Activated CD8-positive, alpha-beta memory T cell treated with anti-CD3 and anti-CD28 coated beads, Interleukin-2, amount 50 U/mL, for 48 hours (primary cell): ENCODE data around the gene LIFR.

Source experiments
- DNase-seq: peaks from one replicate; pipeline ENCODE4 v3.0.0-alpha.2; 2020

LIFR gene

DNA sequence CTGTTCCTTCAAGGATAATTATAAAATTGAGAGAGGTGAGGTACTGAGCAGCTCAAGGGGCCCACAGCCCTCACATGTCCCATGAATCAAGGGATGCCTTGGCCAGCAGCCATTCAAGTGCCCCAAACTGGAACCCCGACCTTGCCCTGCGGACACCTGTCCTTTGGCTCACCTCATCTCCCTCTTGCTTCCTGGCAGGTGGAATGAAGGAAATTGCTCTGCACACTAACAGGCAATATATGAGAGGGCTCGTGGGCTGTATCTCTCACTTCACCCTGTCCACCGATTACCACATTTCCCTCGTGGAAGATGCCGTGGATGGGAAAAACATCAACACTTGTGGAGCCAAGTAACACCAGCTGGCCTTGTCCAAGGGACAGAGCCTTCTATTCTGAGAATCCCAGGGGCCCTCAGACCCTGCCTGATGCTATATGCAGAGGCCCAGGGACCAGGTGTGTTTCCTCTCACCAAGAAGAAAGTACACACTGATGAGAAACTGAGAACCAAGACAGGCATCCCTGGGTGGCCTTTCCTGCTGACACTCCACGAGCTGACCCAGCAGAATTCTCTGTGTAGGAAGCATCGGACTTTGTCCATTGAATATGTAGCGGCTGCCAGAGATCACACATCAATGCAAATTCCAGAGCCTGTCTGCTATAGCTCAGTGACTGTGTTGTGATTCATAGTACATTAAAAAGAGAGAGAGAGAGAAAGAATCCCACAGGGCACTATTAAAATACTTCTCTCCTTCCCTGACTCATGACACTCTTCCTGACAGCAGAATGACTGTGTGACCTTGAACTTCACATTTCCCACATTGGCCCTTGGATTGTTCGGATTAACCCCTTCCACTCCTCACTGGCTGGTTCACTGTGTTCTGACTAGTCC is 92.6 kb downstream of the LIFR start:
- no peak for DNase-seq

DNA sequence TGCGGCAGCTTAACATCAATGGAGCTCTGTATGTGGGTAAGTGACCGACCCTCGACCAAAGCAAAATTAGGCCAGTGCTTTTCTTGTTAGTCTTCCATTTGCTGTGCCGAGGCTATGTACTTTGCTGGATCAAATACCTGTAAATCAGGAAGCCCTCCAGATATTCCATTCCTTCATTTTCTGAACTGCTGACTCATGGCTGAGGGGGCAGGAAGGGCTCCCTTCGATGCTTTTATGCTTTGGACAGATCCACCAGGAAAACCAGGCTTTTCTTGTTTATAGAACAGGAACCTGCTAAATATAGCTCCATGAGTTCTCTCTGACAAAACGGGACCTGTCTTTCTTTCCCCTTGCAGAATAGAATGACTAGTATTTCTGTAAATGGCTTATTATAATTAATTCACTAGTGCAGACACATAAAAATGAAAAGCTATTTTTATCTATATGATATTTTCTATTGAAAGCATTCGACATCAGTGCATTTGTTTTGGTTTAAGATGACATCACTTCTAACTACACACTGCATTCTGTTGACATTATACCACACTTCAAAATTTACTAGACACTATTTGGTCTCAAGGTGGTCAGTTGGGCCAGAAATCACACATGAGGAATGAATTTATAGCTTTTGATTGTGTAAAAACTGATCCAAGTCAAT is 93.3 kb downstream of the LIFR start:
- no peak for DNase-seq

DNA sequence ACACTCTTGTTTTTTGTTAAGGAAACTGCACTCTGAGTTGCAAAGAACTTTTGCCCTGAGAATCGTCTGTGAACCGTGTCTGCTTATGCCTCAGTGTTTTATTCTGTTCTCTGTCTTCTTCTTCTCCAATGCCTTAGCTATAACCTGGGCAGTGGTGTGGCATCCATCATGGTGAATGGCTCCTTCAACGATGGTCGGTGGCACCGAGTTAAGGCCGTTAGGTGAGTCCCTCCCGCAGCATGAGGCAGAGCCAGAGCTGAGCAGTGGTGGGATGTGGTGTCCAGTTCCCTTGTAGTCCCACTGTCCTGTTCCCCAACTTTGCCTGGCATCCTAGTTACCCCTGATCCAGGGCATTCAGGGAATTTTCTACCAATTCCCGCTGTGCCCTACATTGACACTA is 98.3 kb downstream of the LIFR start:
- no peak for DNase-seq

DNA sequence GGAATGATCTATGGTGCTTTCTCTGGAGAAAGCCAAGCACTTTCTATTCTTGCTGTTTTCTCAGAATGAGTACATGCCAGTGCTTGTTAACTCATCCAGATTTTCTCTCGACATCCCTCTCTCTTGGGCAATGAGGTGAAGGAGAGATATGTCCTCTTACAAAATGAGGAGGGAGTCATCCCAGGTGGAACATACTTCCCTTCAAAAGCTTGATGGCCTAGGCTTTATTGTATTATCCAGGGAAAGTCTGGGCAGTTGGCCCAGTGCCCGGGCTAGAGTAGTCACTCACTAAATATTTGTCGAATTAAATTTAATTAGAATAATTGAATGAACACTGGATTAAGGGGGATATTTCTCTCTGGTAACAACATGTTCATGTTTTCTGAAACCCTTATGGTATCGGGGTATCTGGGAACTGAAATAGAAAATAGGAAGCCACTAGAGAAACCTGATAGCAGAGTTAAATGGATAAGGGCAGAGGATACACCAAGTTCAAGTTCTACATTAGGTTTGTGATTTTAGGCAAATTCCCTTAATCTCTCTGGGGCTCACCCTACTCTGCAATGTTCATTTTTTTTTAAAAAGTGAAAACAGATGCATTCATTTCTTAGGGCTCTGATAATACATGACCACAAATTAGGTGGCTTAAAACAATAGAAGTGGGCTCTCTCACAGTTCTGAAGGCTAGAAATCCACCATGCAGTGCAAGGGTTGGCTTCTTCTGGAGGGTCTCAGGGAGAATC is 99.6 kb downstream of the LIFR start:
- DNase-seq: no peak

DNA sequence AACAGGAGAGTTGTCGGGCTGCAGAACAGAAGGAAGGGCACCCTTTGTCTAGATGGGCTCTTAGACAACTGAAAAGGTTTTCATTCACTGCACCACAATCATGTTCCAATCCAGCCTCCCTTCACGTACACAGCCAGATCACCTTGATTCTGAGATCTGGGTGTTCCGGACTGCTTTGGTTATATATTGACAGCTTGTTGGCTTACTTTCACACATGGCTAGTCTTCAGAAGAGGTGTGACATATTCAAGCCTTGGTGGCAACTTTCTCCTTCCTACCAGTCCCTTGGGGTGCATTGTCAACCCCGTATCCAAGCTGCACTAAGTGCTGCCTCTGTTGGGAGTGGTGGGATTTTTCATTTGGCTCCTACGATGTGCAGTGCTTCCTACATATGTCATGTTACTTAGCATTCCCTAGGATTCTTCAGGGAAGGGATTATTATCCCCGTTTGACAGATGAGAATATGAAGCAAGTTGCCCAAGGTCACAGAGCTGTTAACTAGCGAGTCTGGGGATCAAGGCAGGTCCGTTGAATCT is 100.6 kb downstream of the LIFR start:
- DNase-seq: no peak

DNA sequence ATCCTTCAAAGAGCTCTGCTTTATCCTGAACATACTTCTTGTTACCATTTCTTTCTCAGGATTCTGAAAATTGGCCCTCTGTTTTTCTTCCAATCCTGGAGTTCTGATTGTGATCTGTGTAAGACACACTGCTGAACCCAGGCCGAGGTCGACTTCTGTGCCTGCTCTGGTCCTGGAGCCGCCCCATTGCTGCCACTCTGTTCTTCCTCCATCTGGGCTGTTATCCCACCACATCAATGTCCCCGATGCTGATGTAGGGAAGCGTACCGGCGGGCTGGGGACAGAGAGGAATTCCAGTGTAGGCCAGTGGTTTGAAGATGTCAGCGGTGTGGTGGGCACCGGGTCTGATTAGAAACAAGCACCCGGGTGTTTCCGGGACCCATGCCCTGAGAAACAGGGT is 102.5 kb downstream of the LIFR start:
- no peak for DNase-seq

DNA sequence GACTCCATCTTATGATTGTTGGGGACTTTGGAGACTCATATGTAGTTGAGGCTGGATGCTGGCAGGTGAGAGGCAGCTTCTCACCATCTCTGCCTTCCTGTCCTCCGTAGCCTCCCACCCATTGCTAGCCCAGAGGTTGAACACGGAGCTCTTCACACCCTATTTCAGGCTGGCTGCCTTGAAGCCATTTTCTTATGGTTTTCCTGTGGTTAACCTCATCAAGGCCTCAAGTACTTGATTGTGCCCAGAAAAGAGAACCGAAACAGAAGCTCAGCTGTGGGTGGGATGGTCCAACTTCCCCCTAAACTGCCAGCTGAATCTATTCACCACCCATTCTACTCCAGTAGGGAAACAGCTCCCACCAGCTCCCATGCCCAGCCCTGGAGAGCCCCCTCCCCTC is 102.9 kb downstream of the LIFR start:
- no peak for DNase-seq

DNA sequence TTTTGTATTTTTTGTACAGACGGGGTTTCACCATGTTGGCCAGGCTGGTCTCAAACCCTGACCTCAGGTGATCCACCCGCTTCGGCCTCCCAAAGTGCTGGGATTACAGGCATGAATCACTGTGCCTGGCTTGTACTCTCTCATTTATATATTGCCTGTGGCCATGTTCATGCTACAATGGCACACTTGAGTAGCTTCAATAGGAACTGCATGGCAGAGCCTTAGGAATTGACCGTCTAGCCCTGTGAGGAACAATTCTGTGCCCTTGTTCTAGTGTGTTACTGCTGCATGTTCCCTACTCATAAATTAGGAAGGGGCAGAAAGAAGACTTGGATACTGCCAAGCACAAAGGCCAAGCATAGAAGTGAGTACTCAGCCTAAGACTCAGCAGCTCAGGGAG is 104.2 kb downstream of the LIFR start:
- DNase-seq: no peak

DNA sequence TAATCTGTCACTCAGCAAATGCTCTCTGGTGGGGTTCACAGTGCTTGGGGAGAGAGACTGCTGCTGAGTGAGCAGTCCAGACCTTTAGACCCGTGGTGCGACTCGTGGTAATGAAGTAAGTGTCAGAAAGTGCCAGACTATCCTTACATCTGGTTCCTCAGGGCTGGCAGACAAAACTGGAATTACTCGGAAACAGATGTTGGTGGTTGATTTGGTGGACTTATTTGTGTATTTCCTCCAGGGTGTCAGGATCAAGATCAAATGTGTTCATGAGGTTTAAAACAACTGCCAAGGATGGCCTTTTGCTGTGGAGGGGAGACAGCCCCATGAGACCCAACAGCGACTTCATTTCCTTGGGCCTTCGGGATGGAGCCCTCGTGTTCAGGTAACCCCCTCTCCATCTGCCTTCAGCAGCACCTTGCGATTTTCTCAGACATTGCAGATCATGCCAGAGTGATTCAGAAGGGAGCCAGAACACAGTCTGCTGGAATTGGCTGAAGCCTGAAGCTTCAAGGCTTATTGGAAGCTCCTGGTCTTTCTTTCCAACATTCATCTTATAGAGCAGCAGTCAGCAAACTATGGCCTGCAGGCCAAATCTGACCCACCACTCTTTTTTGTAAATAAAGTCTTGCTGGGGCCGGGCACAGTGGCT is 105.2 kb downstream of the LIFR start:
- DNase-seq: no peak

DNA sequence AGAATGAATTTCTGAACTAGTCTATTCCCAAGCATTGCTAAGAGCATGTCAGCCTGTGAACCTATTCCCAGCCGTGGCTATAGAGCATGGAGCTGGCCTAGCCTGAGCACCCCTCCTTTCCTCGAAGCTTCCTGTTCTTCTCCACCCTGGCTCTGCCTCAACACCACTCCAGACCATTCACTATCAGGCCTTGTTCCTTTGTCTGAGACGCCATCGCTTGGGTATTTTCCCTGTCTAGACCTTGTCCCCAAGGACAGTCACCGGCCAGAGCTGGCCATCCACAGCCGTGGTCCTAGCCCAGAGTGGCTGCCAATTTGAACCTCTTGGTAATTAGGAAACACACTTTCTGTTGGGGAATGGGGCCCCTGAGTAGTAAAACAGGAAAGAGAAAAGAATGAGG is 105.8 kb downstream of the LIFR start:
- DNase-seq: no peak

DNA sequence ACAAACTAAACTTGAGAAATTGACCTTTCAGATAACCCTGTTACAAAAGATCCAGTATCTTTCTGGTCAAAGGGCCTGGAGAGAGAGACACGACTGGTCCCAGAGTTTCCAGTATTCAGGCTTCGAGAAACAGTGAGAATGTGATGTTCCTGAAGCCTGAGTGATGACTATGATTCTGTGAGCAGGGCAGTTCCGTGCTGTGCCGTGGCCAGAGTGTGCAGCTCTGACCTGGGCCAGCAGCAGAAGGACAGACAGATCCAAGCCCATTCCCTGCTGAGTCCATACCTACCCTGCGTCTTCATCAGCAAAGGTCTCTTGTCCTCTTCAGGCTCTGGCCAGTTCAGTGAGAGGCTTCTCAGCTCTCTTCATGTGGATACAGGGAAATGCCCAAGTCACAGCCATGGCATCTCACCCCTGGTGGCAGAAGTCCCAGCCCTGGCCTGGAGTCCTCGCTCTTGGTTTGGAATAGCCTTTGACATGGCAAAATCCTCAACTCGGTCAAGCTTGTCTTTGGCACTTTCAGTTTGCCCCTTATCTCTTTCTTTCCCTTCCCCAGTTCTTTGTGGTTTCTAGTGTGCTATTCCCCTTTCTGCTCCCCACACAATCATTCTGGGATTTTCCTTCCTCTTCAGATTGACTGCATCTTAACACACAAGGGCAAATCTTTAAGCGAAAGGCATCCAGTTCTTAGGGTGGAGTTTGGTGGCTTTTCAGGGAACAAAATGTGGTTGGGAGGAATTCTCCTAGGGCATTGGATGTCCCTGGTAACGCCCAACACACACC is 107.7 kb downstream of the LIFR start:
- no peak for DNase-seq

DNA sequence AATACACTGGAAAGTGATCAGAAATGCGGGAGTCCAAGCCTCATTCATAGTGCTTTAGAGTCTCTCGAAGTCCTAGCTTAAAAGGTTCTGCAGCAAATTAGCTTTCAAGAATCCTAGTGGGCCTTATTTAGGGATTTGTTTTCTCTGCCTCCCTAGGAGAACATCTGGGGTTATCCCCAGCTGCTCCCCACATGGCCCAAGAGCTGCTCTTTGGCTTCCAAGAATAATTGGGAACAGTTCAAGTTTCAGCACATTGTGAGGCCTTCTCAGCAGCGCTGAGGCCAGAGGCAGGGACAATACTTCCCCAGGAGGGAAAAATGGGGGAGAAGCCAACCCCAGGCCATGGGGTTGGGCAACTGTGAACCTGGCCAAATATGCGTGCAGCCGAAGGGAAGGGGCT is 108.7 kb downstream of the LIFR start:
- DNase-seq: no peak

DNA sequence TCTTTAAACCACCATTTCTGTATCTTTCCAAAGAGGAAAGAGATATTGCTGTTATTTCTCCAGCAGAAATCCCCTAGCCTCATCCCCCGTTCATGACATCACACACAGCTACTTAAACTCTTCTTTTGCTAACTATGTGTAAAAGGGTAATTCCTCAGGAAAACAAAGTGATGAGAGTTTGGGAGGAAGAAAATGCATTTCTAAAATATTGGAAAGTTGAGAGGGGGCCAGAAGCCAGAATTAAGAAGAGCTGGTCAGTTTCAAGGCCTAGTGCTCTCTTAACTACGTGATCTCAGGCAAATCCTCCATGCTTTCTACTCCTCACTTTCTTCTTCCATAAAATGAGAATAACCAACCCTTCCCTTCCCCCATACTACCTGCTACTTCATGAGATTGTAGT is 109.4 kb downstream of the LIFR start:
- no peak for DNase-seq

DNA sequence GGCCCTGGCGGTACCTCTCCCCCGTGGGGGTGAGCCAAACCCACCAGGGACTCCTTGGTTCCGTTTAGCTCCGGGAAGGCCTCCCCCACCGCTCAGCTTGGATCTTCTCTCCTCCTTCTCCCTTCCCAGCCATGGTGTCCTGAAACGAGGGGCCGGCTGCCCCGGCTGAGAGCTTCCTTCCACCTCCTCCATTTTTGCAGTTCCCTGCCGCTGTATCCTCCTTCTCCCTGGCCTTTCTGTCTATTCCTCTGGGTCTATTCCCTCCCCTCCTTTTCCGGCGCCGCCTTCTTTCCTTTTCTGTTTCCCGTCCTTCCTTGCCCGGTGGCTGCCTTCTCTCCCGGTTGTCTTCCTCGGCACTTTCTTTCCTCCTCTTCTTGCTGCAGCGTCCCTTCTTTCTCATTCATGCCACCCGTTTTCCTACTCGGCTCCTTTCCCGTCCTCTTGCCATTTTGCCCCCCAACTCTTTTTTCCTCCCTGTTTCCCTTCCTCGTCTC is 110.4 kb downstream of the LIFR start:
- DNase-seq: no peak

DNA sequence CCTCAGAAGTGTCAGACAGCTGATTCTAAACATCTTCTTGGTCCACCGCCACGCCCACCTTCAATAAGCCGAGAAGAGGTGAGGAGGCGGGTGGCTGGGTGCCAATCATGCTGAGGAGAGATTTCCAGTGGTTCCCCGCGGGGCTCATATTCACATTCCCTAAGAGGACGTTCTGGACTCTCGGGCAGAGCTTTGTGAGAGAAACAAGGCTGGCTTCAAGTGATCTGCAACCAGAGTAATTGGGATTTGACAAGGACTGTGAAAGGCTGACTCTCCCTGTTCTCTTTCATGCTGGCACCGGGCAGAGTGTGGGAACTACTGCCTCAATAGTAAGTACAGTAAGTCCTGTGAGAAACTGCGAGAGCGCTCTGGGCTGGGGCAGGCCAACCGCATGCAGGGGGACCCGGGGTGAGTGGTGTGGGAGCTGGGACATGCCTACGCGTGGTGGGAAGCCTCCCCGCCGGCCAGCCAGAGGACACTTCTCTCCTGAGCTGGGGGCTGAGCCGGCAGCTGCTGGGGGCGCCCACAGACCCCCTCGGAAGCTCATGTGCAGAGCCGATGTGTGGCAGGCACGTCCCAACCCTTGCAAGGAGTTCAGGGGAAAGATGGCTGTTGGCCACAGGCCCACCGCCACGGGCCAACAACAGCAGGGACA is 110.9 kb downstream of the LIFR start:
- no peak for DNase-seq

DNA sequence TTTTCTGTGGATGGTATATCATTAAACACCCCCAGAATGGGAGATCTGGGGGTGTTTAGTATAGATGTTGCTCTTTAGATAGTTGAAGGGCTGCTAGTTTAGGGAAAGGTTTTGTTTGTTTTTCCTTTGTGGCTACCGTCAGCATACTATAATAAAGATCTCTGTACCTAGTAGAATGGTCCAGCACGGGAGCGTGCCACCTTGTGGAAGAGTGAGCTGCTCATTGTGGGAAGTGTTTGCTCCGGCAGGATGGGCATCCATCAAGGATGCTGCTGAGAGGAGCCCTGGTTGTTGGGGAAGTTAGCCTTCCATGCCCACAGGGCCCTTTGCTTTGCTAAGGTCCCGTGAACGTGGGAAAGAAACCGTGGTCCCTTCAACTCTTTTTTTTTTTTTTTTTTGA is 113.1 kb downstream of the LIFR start:
- no peak for DNase-seq

DNA sequence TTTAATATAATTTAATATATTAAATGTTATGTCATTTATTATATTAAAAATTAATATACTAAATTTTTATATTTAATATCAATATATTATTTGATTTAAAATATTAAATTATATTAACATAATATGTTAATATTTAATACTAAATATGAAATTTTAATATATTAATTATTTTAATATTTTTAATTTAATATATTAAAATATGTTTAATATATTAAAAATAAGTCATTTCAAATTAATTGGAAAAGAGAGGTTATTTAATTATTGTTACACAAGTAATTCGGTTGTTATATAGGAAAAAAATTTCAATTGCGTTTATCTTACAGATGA is 114.2 kb downstream of the LIFR start:
- no peak for DNase-seq

DNA sequence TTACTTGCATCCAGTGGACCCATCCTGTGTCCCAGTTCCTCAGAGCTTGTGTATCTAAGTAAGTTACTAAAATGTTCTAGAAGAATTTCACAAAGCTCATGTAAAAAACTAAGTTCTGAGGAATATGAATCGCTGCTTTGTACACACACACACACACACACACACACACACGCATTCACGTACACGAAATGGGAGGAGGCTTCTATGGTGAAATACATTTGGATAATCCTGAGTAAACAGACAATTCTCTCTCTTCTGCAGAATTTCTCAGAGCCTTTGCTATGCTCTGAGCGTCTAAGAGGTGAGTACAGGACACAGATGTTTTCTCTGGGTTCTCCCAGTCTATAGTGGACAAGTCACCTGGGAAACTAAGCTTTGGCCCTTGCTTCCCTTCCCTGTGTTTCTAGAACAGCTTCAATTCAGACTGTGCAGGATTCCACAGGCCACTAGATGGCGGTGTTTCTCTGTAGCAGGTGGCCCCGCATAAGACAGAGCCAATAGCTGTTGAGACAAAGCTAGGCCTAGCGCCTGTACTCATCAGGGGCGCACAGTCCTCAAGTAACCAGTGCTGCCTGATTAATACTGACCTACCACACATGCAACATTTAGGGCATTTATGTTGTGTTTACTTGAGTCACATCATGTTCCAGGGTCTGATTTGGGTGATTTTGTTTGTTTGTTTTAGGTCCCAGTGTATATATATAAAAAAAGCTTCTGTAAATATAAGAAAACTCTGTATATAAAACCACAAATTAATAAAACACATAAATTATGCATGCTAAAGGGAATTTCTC is 114.8 kb downstream of the LIFR start:
- DNase-seq: peak; percentile 87

DNA sequence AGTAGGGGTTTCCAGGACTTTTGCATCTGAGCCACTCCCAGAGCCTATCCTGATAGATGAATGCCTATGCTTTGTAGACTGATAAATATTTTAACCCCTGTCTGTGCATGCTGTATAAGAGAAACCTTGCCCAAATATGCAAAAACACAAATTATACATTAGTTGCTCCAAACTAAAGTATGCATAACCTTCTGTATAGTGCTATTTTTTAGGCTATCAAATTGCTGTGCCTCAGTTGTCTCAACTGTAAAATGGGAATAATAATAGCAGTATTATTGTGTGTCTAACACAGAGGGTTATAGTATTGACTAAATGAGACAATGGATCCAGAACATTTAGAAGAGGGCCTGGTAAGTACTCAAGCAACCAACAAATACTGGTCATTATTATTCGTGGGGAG is 117.7 kb downstream of the LIFR start:
- DNase-seq: no peak

DNA sequence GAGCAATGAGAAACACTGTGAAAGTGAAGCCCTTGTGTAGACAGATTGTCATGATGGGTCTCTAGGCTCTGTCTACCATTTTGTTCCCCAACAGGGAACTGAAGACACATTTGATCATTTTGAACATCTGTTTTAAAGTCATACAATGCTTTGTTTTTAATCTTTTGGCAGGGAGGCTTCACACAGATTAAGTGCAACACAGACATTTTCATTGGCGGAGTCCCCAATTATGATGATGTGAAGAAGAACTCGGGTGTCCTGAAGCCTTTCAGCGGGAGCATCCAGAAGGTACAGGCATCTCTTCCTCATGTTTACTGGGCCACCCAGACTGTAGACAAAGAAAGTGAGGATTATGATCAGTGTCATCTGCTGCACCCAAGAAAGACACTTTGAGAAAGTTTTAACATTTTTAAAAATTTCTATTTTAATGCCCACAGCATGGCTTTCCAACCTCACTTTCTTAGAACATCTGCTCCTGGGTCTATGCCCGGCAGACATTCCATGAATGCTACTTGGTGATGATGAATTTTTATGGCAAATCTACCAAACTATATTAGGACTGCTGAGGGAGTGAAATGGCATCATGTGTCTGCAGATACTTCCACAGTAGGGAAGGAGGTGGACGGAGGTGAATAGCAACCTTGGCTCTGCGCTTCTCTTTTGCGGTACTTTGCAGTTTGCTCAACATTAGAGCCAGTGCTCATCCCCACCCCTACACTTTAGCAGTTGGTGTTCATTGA is 121.3 kb downstream of the LIFR start:
- DNase-seq: no peak
